Stimulated activated CD4-positive, alpha-beta T cell treated with anti-CD3 and anti-CD28 coated beads, Interleukin-4, amount 100 ng/mL, for 4 hours (primary cell): ENCODE measurements around the gene POLR3K.
"Not testable (repeated sequence)": the region's sequence is repeated elsewhere in the genome, so short reads cannot be mapped to it uniquely, and the experiment has no call there.

ENCODE experiments used
- DNase-seq, 2 experiments: peaks; one replicate each; pipeline ENCODE4 v3.0.0-alpha.2; 2020

POLR3K gene

GRCh38 chr16:63998-64913 is 10.8 kb upstream of the POLR3K start:
- DNase-seq = no peak

- DNase-seq = no peak
Observed at GRCh38 chr16:63466-63865, 10.1 kb upstream of the POLR3K start.

DNA sequence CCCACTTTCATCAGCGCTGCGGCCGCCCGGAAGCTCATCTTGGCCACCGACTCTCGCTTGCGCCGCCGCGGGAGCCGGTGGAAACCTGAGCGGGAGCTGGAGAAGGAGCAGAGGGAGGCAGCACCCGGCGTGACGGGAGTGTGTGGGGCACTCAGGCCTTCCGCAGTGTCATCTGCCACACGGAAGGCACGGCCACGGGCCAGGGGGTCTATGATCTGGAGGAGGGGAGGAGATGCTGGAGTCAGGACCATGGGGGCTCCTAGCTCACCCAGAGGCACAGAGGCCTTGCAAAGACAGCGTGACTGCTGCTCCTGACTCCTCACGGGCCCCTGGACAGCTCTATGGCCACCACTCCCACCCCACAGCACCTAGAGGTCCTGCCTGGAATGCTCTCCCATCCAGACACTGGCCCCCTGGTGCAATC is 9.6 kb upstream of the POLR3K start:
- no peak for DNase-seq

- DNase-seq = no peak
Observed at GRCh38 chr16:62283-62967, 9.0 kb upstream of the POLR3K start.

- DNase-seq = no peak
Observed at GRCh38 chr16:61879-62281, 8.5 kb upstream of the POLR3K start.

GRCh38 chr16:60929-61878 is 7.8 kb upstream of the POLR3K start:
- no peak for DNase-seq

DNA sequence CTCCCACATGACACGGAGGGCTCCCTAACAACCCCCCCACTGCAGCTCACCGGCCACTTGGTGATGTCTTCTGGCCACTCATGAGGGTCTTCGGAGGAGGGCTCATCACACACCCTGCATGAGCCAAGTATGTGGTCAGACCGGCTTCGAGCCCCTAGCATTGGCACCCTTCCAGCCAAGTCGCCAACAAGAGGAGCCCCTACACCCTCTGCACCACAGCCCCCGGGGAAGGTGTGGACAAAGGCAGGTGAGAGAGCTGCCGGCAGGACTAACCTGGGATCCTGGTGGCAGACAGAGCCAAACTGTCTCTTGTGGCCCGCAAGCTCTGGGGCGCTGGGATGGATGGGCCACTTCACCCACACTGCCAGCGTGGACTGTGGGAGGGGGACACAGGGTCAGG is 6.8 kb upstream of the POLR3K start:
- no peak for DNase-seq

GRCh38 chr16:59440-60059 is 6.1 kb upstream of the POLR3K start:
- no peak for DNase-seq

GRCh38 chr16:58491-59439 is 5.4 kb upstream of the POLR3K start:
- no peak for DNase-seq

- DNase-seq = no peak
Observed at GRCh38 chr16:57711-58110, 4.3 kb upstream of the POLR3K start.

DNA sequence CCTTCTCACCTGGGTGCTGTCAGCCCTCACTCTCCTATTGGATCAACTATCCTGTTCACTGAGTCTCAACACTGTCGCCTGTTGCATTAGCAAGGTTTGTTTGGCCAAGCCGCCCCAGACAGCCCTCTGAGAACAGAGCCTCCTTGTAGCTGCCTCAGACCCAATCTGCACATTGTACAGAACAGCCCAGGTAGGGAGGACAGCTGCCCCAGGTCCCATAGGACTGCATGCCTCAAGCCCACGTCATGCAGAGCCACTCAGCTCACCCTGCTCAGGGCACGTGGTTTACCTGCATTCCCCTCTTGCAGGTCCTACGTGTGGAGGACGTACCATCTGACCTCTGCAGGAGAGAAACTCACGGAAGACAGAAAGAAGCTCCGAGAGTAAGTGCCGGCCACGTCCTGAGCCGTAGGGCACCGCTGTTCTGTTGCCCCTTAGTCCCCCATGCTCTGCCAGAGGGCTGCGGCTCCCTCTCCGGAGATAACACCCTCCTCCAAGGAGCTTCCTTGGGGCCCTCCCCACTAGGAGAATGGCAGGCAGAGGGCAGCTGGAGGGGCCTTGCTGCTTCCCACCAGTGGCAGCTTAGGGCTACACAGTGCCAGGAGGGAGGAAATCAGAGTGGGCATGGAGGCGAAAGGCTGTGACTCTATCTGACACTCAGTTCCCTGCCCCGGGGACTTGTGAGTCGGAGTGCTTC is 3.0 kb upstream of the POLR3K start:
- no peak for DNase-seq

- DNase-seq = no peak
Observed at GRCh38 chr16:55571-56136, 2.2 kb upstream of the POLR3K start.

GRCh38 chr16:54237-54581 is 801 bp upstream of the POLR3K start:
- DNase-seq = no peak

DNA sequence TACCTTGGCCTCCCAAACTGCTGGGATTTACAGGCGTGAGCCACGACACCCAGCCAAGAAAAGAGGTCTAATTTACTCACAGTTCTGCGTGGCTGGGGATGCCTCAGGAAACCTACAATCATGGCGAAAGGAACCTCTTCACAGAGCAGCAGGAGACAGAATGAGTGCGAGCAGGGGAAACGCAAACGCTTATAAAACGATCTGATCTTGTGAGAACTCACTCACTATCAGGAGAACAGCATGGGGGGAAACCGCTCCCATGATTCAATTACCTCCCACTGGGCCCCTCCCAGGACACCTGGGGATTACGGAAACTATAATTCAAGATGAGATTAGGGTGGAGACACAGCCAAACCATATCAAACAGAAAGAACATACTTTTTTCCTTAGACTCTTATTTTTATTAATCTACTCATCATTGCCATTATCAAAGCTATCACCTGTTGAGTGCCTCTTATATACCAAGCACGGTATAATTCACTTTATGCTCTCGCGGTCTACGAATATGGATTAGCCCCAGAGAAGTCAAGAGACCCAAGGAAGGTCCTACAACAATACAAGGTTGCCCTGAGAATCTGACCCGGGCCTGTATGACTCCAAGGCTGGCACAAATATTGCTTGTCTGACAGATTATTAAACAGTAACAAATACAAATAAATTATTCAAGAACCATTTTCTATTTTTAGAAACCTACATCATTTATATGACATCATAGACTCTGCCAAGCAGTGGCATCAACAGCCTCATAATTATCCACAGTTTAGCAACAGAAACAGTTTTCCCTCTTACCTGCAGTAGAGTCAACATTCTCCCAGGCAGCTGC is 2.4 kb downstream of the POLR3K start:
- no peak for DNase-seq

DNA sequence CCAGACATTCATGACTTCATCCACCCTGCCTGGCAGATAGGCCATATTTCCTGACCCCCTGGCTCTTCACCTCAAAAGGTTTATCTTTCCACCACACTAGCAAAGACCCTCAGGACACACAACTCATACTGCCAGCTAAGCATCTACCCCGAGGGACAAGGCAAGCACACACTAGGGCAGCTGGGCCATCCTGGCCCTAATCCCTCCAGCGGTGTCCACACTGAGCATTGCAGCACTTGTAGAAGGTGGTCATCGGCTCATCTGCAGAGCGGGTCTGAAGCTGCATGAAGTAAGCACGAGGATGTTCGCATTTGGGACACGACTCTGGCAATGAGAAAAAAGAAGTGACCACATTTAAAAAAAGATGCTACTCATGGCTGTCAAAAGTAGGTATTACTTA is 6.2 kb downstream of the POLR3K start:
- no peak for DNase-seq

DNA sequence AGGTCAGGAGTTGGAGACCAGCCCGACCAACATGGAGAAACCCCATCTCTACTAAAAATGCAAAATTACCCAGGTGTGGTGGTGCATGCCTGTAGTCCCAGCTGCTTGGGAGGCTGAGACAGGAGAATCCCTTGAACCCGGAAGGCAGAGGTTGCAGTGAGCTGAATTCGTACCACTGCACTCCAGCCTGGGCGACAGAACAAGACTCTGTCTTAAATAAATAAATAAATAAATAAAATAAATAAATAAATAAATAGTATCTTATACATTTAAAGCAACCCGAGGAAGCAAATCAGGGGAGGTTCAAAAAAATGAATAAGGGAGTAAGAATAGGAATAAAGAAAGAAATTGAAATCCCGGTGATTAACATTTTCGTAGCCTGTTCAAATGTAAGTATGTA is 6.9 kb downstream of the POLR3K start:
- not testable (repeated sequence) for DNase-seq

GRCh38 chr16:45454-45853 is 8.0 kb downstream of the POLR3K start:
- no peak for DNase-seq

- DNase-seq = no peak
Observed at GRCh38 chr16:44655-45054, 8.8 kb downstream of the POLR3K start.

GRCh38 chr16:43294-43693 is 10.1 kb downstream of the POLR3K start:
- DNase-seq = no peak

- DNase-seq = no peak
Observed at GRCh38 chr16:42691-43090, 10.7 kb downstream of the POLR3K start.
